H9 (cell line): ENCODE data around the gene UBAP1. TPM values are rescaled to one million over a fixed set of nuclear protein-coding genes. Genes with fewer than 3 reads are reported as not detected.

Experiments
- DNase-seq: peaks from one replicate; pipeline ENCODE4 v3.0.0-alpha.2; 2017
- H2AFZ ChIP-seq: one replicate; pipeline ENCODE4 v1.6.1; 2013; ENCODE audit warnings: mild to moderate bottlenecking, low read length, control low read depth, moderate library complexity
- H2AK5ac ChIP-seq: 2 replicates; pipeline ENCODE4 v1.6.1; 2013; ENCODE audit warnings: low read length, control low read depth, mixed read lengths; ENCODE audit not compliant: insufficient read length
- H2BK120ac ChIP-seq: one replicate; pipeline ENCODE4 v1.6.1; 2013; ENCODE audit warnings: low read depth, mild to moderate bottlenecking, low read length, control low read depth, inconsistent platforms; ENCODE audit not compliant: poor library complexity, severe bottlenecking
- H2BK12ac ChIP-seq: 2 replicates; pipeline ENCODE4 v1.6.1; 2013; ENCODE audit warnings: low read length, control low read depth, mixed read lengths, low read depth; ENCODE audit not compliant: insufficient read length
- H2BK15ac ChIP-seq: 2 replicates; pipeline ENCODE4 v1.6.1; 2013; ENCODE audit warnings: low read depth, low read length, control low read depth
- H2BK20ac ChIP-seq: one replicate; pipeline ENCODE4 v1.6.1; 2013; ENCODE audit warnings: low read depth, mild to moderate bottlenecking, low read length, control low read depth, inconsistent platforms; ENCODE audit not compliant: poor library complexity, severe bottlenecking
- H2BK5ac ChIP-seq: 2 replicates; pipeline ENCODE4 v1.6.1; 2013; ENCODE audit warnings: low read length, control low read depth, mixed read lengths; ENCODE audit not compliant: insufficient read length
- H3K14ac ChIP-seq: 2 replicates; pipeline ENCODE4 v1.6.1; 2013; ENCODE audit warnings: low read length, control low read depth; ENCODE audit not compliant: insufficient read depth
- H3K18ac ChIP-seq: 2 replicates; pipeline ENCODE4 v1.6.1; 2013; ENCODE audit warnings: low read depth, mild to moderate bottlenecking, mixed read lengths, low read length, control low read depth; ENCODE audit not compliant: insufficient read length
- H3K23ac ChIP-seq: 2 replicates; pipeline ENCODE4 v1.6.1; 2013; ENCODE audit warnings: low read length, control low read depth, mixed read lengths, low read depth; ENCODE audit not compliant: insufficient read length
- H3K23me2 ChIP-seq: 2 replicates; pipeline ENCODE4 v1.6.1; 2013; ENCODE audit warnings: low read depth, mild to moderate bottlenecking, mixed read lengths, low read length, control low read depth; ENCODE audit not compliant: insufficient read length, poor library complexity, severe bottlenecking
- H3K27ac ChIP-seq: 2 replicates; pipeline ENCODE4 v1.5.1; 2013; ENCODE audit warnings: low read length, control low read depth, mixed read lengths, low read depth; ENCODE audit not compliant: insufficient read length
- H3K27me3 ChIP-seq: 2 replicates; pipeline ENCODE4 v1.6.1; 2013; ENCODE audit warnings: low read length, control low read depth, inconsistent platforms; ENCODE audit not compliant: insufficient read depth
- H3K4ac ChIP-seq: 2 replicates; pipeline ENCODE4 v1.6.1; 2013; ENCODE audit warnings: low read depth, mild to moderate bottlenecking, control low read depth, inconsistent platforms, low read length, moderate library complexity
- H3K4me1 ChIP-seq: 2 replicates; pipeline ENCODE4 v1.6.1; 2013; ENCODE audit warnings: low read length, control low read depth, inconsistent platforms; ENCODE audit not compliant: insufficient read depth
- H3K4me2 ChIP-seq: 2 replicates; pipeline ENCODE4 v1.6.1; 2013; ENCODE audit warnings: low read length, control low read depth, mixed read lengths; ENCODE audit not compliant: insufficient read length, insufficient read depth
- H3K56ac ChIP-seq: 2 replicates; pipeline ENCODE4 v1.6.1; 2013; ENCODE audit warnings: low read depth, mild to moderate bottlenecking, mixed read lengths, low read length, control low read depth; ENCODE audit not compliant: insufficient read length
- H3K79me1 ChIP-seq: 2 replicates; pipeline ENCODE4 v1.6.1; 2013; ENCODE audit warnings: low read depth, mild to moderate bottlenecking, moderate library complexity, low read length, control low read depth, inconsistent platforms; ENCODE audit not compliant: insufficient read depth, poor library complexity, severe bottlenecking
- H3K79me2 ChIP-seq: 2 replicates; pipeline ENCODE4 v1.6.1; 2013; ENCODE audit warnings: low read length, control low read depth, inconsistent platforms; ENCODE audit not compliant: insufficient read depth
- H3K9ac ChIP-seq: 2 replicates; pipeline ENCODE4 v1.6.1; 2013; ENCODE audit warnings: low read length, control low read depth, mixed read lengths; ENCODE audit not compliant: insufficient read length; ENCODE audit errors: extremely low read depth
- H3K9me3 ChIP-seq: one replicate; pipeline ENCODE4 v1.6.1; 2013; ENCODE audit warnings: low read depth, low read length, inconsistent platforms; ENCODE audit not compliant: control insufficient read depth
- H3T11ph ChIP-seq: one replicate; pipeline ENCODE4 v1.6.1; 2013; ENCODE audit warnings: mild to moderate bottlenecking, low read length, control low read depth, inconsistent platforms
- H4K20me1 ChIP-seq: one replicate; pipeline ENCODE4 v1.6.1; 2013; ENCODE audit not compliant: control insufficient read depth, insufficient read length, insufficient read depth
- H4K5ac ChIP-seq: 2 replicates; pipeline ENCODE4 v1.6.1; 2013; ENCODE audit warnings: low read depth, mild to moderate bottlenecking, mixed read lengths, low read length, control low read depth; ENCODE audit not compliant: insufficient read length
- H4K8ac ChIP-seq: replicated peaks from 2 replicates; pipeline ENCODE4 v1.6.1; 2013; ENCODE audit warnings: low read length, control low read depth, mixed read lengths, low read depth; ENCODE audit not compliant: insufficient read length
- H4K91ac ChIP-seq: 2 replicates; pipeline ENCODE4 v1.6.1; 2013; ENCODE audit warnings: low read depth, mild to moderate bottlenecking, moderate library complexity, mixed read lengths, low read length, control low read depth; ENCODE audit not compliant: insufficient read length
- H3K27ac Mint-ChIP-seq, 3 experiments: 2 replicates in 2 of 3; 3 replicates in 1 of 3; pipeline ENCODE4 v1.8.0; 2020 to 2021; ENCODE audit warnings: mixed read lengths in 3 of 3, mild to moderate bottlenecking in 1 of 3, moderate library complexity in 1 of 3
- H3K27me3 Mint-ChIP-seq: 2 replicates; pipeline ENCODE4 v1.8.0; 2021; ENCODE audit warnings: low read depth, mild to moderate bottlenecking, moderate library complexity, mixed read lengths
- H3K36me3 Mint-ChIP-seq, 3 experiments: 2 replicates in 2 of 3; 3 replicates in 1 of 3; pipeline ENCODE4 v1.8.0; 2020 to 2021; ENCODE audit warnings: low read depth in 3 of 3, mixed read lengths in 3 of 3; ENCODE audit not compliant: insufficient read depth in 1 of 3
- H3K4me1 Mint-ChIP-seq, 2 experiments: 2 replicates each; pipeline ENCODE4 v1.8.0; 2020; ENCODE audit warnings: mixed read lengths in 2 of 2
- H3K4me3 Mint-ChIP-seq, 2 experiments: 2 replicates in 1 of 2; 3 replicates in 1 of 2; pipeline ENCODE4 v1.8.0; 2020 to 2021; ENCODE audit warnings: mild to moderate bottlenecking in 2 of 2, mixed read lengths in 2 of 2, moderate library complexity in 1 of 2
- H3K9me3 Mint-ChIP-seq, 2 experiments: 2 replicates in 1 of 2; 3 replicates in 1 of 2; pipeline ENCODE4 v1.8.0; 2020; ENCODE audit warnings: mild to moderate bottlenecking in 2 of 2, mixed read lengths in 2 of 2, moderate library complexity in 1 of 2
- WGBS: extraction: QIAGEN DNeasy Blood & Tissue Kit; methylation state at CpG from one replicate; pipeline ENCODE4 v1.1.7; 2013; ENCODE audit warnings: missing lambda C conversion rate, low lambda C conversion rate, mixed read lengths; ENCODE audit not compliant: insufficient read length; ENCODE audit errors: extremely low coverage; 5-methylcytosine and 5-hydroxymethylcytosine counted together
- total RNA-seq: library from RNA; stranded (reverse); gene quantifications from 2 replicates; pipeline ENCODE4 v1.2.1, GENCODE V29; 2021
- TF ChIP-seq, protein P1 (sequence below): fragments of 200-600 bp; sonication (generic); conservative IDR thresholded peaks from 3 replicates; pipeline ENCODE4 v1.8.0; 2021; ENCODE audit warnings: antibody characterized with exemption, mild to moderate bottlenecking

The UBAP1 gene
- total RNA-seq, 1 experiment from 2014 or later, result 32.6 TPM

DNA sequence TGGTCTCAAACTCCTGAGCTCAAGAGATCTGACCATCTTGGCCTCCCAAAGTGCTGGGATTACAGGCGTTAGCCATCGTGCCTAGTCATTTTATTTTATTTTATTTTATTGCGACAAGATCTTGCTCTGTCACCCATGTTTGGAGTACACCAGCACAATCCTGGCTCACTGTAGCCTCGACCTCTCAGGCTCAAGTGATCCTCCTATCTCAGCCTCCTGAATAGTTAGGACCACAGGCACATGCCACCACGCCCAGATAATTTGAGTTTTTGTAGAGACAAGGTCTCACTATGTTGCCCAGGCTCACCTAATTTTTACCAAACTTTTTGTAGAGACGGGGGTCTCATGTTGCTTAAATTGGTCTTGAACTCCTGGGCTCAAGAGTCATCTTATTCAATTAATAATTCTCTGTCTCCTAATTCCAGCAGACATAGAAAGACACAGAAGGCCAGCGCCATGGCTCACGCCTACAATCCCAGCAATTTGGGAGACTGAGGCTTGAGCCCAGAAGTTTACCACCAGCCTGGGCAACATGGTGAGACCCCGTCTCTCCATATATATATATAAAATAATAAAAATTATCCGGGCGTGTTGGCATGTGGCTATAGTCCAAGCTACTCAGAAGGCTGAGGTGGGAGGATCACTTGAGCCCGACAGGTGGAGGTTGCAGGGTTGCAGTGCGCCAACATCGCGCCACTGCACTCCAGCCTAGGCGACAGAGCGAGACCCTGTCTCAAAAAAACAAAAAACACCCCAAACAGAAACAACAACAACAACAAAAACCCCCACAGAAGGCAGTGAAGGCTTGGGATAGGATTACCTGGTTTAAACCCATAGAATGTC lies 1.0 kb upstream of the UBAP1 start:
- Histone ChIP-seq H2AFZ (no peak overlapping the region), H3K23me2 (no peaks in the 10 kb centered on the region), H2BK120ac (peak overlapping the region; percentile 25), H4K8ac (no peak overlapping the region), H3K27me3 (no peaks in the 10 kb centered on the region), H4K20me1 (no peaks in the 10 kb centered on the region), H4K91ac (no peak overlapping the region), H3T11ph (no peak overlapping the region), H3K4ac (no peak overlapping the region), H4K5ac (no peak overlapping the region), H2AK5ac (no peak overlapping the region), H3K14ac (peak overlapping the region; percentile 81; the same call in 1 of the 2 replicates), H3K18ac (no peak overlapping the region), H3K79me2 (peaks cover 2% of the 10 kb centered on the region; the same call in 1 of the 2 replicates), H3K9me3 (no peaks in the 10 kb centered on the region), H2BK15ac (no peak overlapping the region), H3K9ac (peak overlapping the region; percentile 81), H2BK20ac (peak overlapping the region; percentile 83), H3K27ac (no peak overlapping the region), H3K4me1 (0 out of 2 replicates have a peak, but pooled peaks cover 3% of the 10 kb centered on the region), H3K4me2 (peak overlapping the region; percentile 96), H3K56ac (no peak overlapping the region), H2BK5ac (no peak overlapping the region), H2BK12ac (no peak overlapping the region), H3K23ac (no peak overlapping the region), H3K79me1 (no peaks in the 10 kb centered on the region)
- peaks cover 4% of the 10 kb centered on the region in 2 experiments; a peak in 1 of 4 replicates for H3K4me1 Mint-ChIP-seq
- peaks cover 0 to 6% (median 4%) of the 10 kb centered on the region in 3 experiments; a peak in 4 of 7 replicates for H3K36me3 Mint-ChIP-seq
- H3K27me3 Mint-ChIP-seq, result no peaks in the 10 kb centered on the region
- WGBS, result no CpG with 5 or more reads among the region's 17 CpGs
- peaks cover 0 to 4% of the 10 kb centered on the region in 2 experiments; a peak in 1 of 5 replicates for H3K9me3 Mint-ChIP-seq
- peak overlapping the region; percentile 94 to 98 for H3K4me3 Mint-ChIP-seq
- peak overlapping the region; percentile 99 to 100 (median 100); a peak in 6 of 7 replicates for H3K27ac Mint-ChIP-seq
- TF ChIP-seq, protein P1, sequence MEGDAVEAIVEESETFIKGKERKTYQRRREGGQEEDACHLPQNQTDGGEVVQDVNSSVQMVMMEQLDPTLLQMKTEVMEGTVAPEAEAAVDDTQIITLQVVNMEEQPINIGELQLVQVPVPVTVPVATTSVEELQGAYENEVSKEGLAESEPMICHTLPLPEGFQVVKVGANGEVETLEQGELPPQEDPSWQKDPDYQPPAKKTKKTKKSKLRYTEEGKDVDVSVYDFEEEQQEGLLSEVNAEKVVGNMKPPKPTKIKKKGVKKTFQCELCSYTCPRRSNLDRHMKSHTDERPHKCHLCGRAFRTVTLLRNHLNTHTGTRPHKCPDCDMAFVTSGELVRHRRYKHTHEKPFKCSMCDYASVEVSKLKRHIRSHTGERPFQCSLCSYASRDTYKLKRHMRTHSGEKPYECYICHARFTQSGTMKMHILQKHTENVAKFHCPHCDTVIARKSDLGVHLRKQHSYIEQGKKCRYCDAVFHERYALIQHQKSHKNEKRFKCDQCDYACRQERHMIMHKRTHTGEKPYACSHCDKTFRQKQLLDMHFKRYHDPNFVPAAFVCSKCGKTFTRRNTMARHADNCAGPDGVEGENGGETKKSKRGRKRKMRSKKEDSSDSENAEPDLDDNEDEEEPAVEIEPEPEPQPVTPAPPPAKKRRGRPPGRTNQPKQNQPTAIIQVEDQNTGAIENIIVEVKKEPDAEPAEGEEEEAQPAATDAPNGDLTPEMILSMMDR, result no peak
- DNase-seq, result no peak
